ENCODE data around the gene CHST14.
A peak's percentile ranks its signal among the peaks of the same experiment; 100 is the strongest.

The CHST14 gene

DNA sequence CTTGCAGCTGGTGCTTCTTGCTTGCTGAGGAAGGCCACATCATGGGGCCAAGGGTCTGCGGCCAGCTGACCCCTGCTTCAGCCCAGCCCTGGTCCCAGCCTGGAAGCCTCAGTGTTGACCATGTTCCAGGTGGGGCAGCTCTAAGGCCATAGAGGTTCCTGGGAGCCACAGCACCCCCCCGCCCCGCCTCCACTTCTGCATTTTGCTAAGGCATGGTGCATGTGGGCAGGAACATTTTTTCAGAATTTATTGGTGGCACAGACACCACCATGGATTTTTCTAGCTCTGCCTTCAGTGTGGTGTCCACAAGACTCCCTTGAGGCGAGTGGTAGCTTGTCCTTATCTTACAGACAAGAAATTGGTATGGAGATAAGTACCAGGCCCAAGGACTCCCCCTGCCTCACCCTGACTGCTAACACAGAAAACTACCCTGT lies 1.9 kb upstream of the CHST14 start:
- Mint-ChIP-seq H3K36me3 (ENCODE audit: low read depth) (peaks cover 25% of the 10 kb centered on the region), H3K9me3 (no peaks in the 10 kb centered on the region), H3K27ac (peak overlapping the region in 1 of 3 experiments; percentile 64), H3K27me3 (ENCODE audit: low read depth) (no peaks in the 10 kb centered on the region), H3K4me1 (peaks cover 11% of the 10 kb centered on the region), H3K4me3 (peak overlapping the region in 2 of 3 experiments; percentile 75 to 80)
- TF ChIP-seq, protein P1, sequence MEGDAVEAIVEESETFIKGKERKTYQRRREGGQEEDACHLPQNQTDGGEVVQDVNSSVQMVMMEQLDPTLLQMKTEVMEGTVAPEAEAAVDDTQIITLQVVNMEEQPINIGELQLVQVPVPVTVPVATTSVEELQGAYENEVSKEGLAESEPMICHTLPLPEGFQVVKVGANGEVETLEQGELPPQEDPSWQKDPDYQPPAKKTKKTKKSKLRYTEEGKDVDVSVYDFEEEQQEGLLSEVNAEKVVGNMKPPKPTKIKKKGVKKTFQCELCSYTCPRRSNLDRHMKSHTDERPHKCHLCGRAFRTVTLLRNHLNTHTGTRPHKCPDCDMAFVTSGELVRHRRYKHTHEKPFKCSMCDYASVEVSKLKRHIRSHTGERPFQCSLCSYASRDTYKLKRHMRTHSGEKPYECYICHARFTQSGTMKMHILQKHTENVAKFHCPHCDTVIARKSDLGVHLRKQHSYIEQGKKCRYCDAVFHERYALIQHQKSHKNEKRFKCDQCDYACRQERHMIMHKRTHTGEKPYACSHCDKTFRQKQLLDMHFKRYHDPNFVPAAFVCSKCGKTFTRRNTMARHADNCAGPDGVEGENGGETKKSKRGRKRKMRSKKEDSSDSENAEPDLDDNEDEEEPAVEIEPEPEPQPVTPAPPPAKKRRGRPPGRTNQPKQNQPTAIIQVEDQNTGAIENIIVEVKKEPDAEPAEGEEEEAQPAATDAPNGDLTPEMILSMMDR (IDR thresholded peaks at IDR 0.05; ENCODE audit: unreplicated experiment in 3 of 3) = no peak

DNA sequence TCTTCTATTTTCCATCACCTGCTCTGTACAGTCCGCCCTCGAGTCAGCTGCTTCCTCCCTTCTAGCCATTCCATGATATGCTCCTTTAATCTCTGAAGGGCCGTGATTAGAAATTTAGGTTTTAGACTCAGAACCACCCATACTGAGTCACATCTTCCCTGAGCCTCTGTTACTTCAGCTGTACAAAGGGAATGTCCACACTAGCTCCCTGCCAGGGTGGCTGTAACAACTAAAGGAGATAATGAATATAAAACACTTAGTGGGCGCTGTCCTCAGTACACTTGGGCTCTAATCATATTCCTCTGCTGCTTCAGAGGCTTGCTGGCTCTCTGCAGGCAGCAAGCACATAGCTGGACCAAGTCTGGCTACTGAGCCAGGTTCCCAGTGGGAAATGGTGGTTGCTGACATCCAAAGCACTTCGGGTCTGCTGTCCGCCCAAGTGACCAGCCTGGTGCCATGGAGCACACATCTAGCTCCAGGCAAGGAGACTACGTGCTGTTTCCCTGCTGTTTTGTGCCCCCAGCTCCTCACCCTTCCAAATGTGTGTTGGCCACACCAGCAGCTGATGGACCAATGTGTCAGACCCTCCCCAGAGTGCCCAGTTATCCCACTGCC lies 901 bp upstream of the CHST14 start:
- TF ChIP-seq, protein P1 (IDR thresholded peaks at IDR 0.05; ENCODE audit: unreplicated experiment in 3 of 3) = no peak
- Mint-ChIP-seq H3K4me3 (peak overlapping the region; percentile 75 to 80 (median 75)), H3K9me3 (no peaks in the 10 kb centered on the region), H3K4me1 (peaks cover 11% of the 10 kb centered on the region), H3K27ac (peak overlapping the region; percentile 21 to 78 (median 64)), H3K27me3 (ENCODE audit: low read depth) (no peaks in the 10 kb centered on the region), H3K36me3 (ENCODE audit: low read depth) (peaks cover 20% of the 10 kb centered on the region)

DNA sequence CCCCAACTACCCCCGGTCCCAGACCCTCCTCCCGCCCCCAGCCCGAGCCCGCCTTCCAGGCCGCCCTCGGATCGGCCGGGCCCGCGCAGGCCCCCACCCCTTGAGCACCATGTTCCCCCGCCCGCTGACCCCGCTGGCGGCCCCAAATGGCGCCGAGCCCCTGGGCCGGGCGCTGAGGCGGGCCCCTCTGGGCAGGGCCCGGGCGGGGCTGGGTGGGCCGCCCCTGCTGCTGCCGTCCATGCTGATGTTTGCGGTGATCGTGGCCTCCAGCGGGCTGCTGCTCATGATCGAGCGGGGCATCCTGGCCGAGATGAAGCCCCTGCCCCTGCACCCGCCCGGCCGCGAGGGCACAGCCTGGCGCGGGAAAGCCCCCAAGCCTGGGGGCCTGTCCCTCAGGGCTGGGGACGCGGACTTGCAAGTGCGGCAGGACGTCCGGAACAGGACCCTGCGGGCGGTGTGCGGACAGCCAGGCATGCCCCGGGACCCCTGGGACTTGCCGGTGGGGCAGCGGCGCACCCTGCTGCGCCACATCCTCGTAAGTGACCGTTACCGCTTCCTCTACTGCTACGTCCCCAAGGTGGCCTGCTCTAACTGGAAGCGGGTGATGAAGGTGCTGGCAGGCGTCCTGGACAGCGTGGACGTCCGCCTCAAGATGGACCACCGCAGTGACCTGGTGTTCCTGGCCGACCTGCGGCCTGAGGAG lies 472 bp downstream of the CHST14 start:
- peak overlapping the region; percentile 24 to 77 (median 42) for H3K27ac Mint-ChIP-seq
- TF ChIP-seq, protein P1 (IDR thresholded peaks at IDR 0.05; ENCODE audit: unreplicated experiment in 3 of 3) = no peak
- H3K9me3 Mint-ChIP-seq = no peaks in the 10 kb centered on the region
- H3K4me3 Mint-ChIP-seq = peak overlapping the region; percentile 84 to 89 (median 89)
- H3K36me3 Mint-ChIP-seq (ENCODE audit: low read depth) = peaks cover 10% of the 10 kb centered on the region
- H3K27me3 Mint-ChIP-seq (ENCODE audit: low read depth) = no peaks in the 10 kb centered on the region
- H3K4me1 Mint-ChIP-seq = peaks cover 11% of the 10 kb centered on the region

- Mint-ChIP-seq H3K9me3 (no peaks in the 10 kb centered on the region), H3K27me3 (ENCODE audit: low read depth) (no peaks in the 10 kb centered on the region)
- TF ChIP-seq, protein P1 (IDR thresholded peaks at IDR 0.05; ENCODE audit: unreplicated experiment in 3 of 3) = no peak
Measured at GRCh38 chr15:40471808-40472150, 995 bp downstream of the CHST14 start.

DNA sequence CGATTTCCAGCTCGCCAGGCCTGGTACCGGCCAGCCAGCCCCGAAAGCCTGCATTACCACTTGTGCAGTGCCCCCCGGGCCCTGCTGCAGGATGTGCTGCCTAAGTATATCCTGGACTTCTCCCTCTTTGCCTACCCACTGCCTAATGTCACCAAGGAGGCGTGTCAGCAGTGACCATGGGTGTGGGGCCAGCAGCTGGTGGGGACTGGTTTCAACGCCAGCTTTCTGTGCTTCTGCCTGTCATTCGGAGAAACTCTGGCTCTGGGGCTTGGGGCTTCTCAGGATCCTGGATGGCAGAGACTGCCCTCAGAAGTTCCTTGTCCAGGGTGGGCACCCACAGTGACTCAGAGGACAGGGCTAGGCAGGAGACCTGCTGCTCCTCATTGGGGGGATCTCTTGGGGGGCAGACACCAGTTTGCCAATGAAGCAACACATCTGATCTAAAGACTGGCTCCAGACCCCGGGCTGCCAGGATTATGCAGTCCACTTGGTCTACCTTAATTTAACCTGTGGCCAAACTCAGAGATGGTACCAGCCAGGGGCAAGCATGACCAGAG lies 1.5 kb downstream of the CHST14 start:
- TF ChIP-seq, protein P1 (IDR thresholded peaks at IDR 0.05; ENCODE audit: unreplicated experiment in 3 of 3) = no peak
- Mint-ChIP-seq H3K36me3 (ENCODE audit: low read depth) (peaks cover 5% of the 10 kb centered on the region), H3K4me1 (peaks cover 11% of the 10 kb centered on the region), H3K27me3 (ENCODE audit: low read depth) (no peaks in the 10 kb centered on the region), H3K9me3 (no peaks in the 10 kb centered on the region), H3K4me3 (peak overlapping the region; percentile 84 to 89 (median 89)), H3K27ac (peak overlapping the region in 2 of 3 experiments; percentile 42 to 67)

More at GRCh38 chr15:40471808-40472150, 995 bp downstream of the CHST14 start:
- H3K4me1 Mint-ChIP-seq = peaks cover 11% of the 10 kb centered on the region
- peak overlapping the region; percentile 84 to 89 (median 89) for H3K4me3 Mint-ChIP-seq
- H3K27ac Mint-ChIP-seq = peak overlapping the region; percentile 24 to 77 (median 42)
- H3K36me3 Mint-ChIP-seq (ENCODE audit: low read depth) = peaks cover 7% of the 10 kb centered on the region

All from nephron (organoid).